MG63 (cell line): ENCODE measurements around the gene SHISAL2B. TPM values are rescaled to one million over a fixed set of nuclear protein-coding genes. Genes with fewer than 3 reads are reported as not detected.
"Not testable (repeated sequence)": the region's sequence is repeated elsewhere in the genome, so short reads cannot be mapped to it uniquely, and the experiment has no call there.

ENCODE experiments used
- DNase-seq: peaks from one replicate; pipeline ENCODE4 v3.0.0-alpha.2; 2020
- H3K27me3 ChIP-seq: fragments of 250-450 bp; sonication (Bioruptor Pico); 2 replicates; pipeline ENCODE4 v1.5.1; 2020; ENCODE audit warnings: mild to moderate bottlenecking, moderate library complexity
- H3K36me3 ChIP-seq: fragments of 250-450 bp; sonication (Bioruptor Pico); 2 replicates; pipeline ENCODE4 v1.5.1; 2020; ENCODE audit warnings: mild to moderate bottlenecking, moderate library complexity
- H3K4me3 ChIP-seq: fragments of 250-450 bp; sonication (Bioruptor Pico); 2 replicates; pipeline ENCODE4 v1.5.1; 2020; ENCODE audit warnings: mild to moderate bottlenecking, moderate library complexity
- H3K9me3 ChIP-seq: fragments of 250-450 bp; sonication (Bioruptor Pico); 2 replicates; pipeline ENCODE4 v1.5.1; 2020; ENCODE audit warnings: mild to moderate bottlenecking, moderate library complexity
- total RNA-seq: library from RNA; depleted of rRNA; stranded (reverse); fragments of >200 nt; shearing (Covaris generic); gene quantifications from 2 replicates; pipeline ENCODE4 v1.2.3, GENCODE V29; 2014; ENCODE audit warnings: low replicate concordance; rRNA removed

The SHISAL2B gene
- total RNA-seq = not detected in 2 replicates

DNA sequence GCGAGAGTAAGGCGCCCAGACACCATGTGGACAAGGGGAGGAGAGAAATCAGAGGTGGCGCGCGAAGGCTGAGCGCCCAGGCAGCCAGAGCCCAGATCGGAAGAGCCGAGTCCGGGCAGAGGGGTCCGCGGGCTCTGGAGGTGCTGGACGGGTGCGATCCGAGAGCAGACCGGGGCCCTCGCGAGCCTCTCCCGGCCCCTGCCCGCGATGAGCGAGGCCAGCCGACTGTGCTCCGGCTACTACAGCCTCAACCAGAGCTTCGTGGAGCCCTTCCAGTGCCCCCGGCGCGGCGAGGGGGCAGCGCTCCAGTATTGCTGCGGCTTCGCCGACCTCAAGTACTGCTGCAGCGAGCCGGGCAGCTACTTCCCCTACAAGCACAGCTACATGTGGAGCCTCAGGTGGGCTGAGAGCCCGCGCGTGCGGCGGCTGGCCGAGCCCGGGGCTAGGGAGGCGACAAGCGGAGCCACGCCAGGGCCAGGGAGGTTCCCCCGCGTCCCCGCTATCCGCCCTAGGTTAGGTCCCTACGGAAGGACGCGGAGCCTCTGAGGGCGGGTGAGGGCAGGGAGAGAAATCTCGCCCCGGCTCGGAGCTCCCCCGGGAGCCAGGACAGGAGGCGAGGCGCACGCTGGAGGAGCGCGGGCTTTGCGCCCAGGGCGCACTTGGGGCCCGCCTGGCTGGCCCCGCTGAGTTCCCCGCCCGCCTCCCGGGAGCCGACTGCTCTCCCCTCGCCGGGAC is at the start of gene SHISAL2B:
SHISAL2B (plus strand) TSS at position 87 of the 735 bp plus-strand sequence; CDS start at position 208, 121 bp downstream.
- no peaks in the 10 kb centered on the region for H3K36me3 ChIP-seq
- peak within 1 kb of the TSS; percentile 44 for H3K4me3 ChIP-seq
- peak; percentile 41 for DNase-seq
- H3K27me3 ChIP-seq = peaks cover 34% of the 10 kb centered on the region
- H3K9me3 ChIP-seq = no peaks in the 10 kb centered on the region

DNA sequence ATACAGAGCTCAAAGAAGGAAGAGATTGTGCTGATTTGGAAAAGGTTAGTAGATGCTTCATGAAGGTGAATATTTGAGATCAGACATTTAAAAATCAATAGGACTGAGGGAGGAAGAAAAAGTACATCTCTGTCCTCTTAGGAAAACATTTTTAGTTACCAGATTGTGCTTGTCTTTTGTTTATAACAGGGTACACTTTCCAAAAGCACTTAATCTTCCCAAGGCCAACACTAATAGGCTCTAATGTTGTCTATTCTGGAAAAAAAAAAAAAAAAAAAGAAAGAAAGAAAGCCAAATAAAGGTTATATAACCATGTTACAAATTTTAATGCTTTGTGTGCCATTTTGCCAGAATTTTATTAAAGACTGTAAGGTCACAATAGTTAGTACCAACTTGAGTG is 45.5 kb upstream of the SHISAL2B start:
- H3K9me3 ChIP-seq = no peaks in the 10 kb centered on the region
- no peaks in the 10 kb centered on the region for H3K27me3 ChIP-seq
- no peak for DNase-seq
- no peaks in the 10 kb centered on the region for H3K36me3 ChIP-seq
- no peak overlapping the region for H3K4me3 ChIP-seq

DNA sequence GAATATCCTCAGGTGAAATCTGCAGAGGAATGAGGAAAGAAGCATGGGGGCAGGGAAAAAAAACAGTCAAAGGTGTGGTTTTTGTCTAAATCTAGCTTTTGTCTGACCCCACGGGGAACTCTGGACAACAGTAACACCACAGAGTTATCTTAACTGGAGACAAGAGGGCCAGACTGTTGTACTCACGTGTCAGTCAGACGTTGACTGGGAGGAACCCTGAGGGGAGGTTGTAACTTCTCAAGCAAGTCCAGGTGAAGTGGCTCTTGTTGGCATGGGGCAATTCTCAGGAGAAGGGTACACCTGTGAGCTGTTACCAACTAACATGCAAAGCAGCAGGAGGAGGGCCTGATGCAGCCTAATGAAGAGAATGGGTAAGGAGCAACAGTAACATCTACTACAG is 44.1 kb upstream of the SHISAL2B start:
- Histone ChIP-seq H3K27me3 (no peaks in the 10 kb centered on the region), H3K9me3 (no peaks in the 10 kb centered on the region), H3K4me3 (no peak overlapping the region), H3K36me3 (no peaks in the 10 kb centered on the region)
- DNase-seq = no peak

- Histone ChIP-seq H3K4me3 (no peak overlapping the region), H3K36me3 (no peaks in the 10 kb centered on the region), H3K27me3 (no peaks in the 10 kb centered on the region), H3K9me3 (no peaks in the 10 kb centered on the region)
- DNase-seq = no peak
These were observed 40.8 kb upstream of the SHISAL2B start for GRCh38 chr5:64649512-64649911.

GRCh38 chr5:64653766-64654560 is 36.3 kb upstream of the SHISAL2B start:
- Histone ChIP-seq H3K9me3 (no peaks in the 10 kb centered on the region), H3K4me3 (no peak overlapping the region), H3K36me3 (no peaks in the 10 kb centered on the region), H3K27me3 (no peaks in the 10 kb centered on the region)
- no peak for DNase-seq

DNA sequence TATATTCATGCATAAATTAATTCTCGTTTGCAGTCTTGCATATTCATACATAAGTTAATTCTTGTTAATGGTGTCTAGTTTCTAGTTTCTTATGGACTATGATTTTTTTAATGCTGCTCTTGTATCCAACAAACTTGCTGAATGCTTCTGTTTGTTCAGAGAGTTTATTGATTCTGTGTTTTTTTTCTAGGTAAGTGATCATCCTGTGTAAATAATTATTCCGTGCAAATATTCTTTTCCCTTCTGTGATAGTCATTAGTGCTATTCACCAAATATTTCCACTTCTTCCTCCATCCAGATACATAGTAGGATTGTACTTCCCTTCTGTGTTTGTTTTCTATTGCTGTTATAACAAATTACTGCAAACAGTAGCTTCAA is 35.8 kb upstream of the SHISAL2B start:
- Histone ChIP-seq H3K4me3 (no peak overlapping the region), H3K9me3 (no peaks in the 10 kb centered on the region), H3K27me3 (no peaks in the 10 kb centered on the region), H3K36me3 (no peaks in the 10 kb centered on the region)
- no peak for DNase-seq

GRCh38 chr5:64655596-64655995 is 34.7 kb upstream of the SHISAL2B start:
- H3K36me3 ChIP-seq = no peaks in the 10 kb centered on the region

GRCh38 chr5:64659289-64659688 is 31.0 kb upstream of the SHISAL2B start:
- H3K36me3 ChIP-seq = no peaks in the 10 kb centered on the region
- no peaks in the 10 kb centered on the region for H3K27me3 ChIP-seq
- no peak overlapping the region for H3K4me3 ChIP-seq
- H3K9me3 ChIP-seq = no peaks in the 10 kb centered on the region
- no peak for DNase-seq

More at GRCh38 chr5:64655596-64655995, 34.7 kb upstream of the SHISAL2B start:
- no peaks in the 10 kb centered on the region for H3K9me3 ChIP-seq
- H3K27me3 ChIP-seq = no peaks in the 10 kb centered on the region
- no peak overlapping the region for H3K4me3 ChIP-seq
- DNase-seq = no peak

DNA sequence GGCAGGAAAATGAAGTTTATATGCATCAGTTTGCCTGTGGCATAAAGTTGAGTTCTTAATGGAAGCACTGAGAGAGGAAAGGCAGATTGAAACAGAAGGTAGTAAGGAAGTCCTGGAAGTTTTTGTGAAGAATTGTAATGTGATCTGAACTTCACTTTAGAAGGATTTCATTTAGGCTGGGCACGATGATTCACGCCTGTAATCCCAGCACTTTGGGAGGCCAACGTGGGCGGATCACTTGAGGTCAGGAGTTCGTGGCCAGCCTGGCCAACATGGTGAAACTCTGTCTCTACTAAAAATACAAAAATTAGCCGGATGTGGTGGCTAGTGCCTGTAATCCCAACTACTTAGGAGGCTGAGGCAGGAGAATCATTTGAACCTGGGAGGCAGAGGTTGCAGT is 27.1 kb upstream of the SHISAL2B start:
- not testable (repeated sequence) for H3K27me3 ChIP-seq, H3K4me3 ChIP-seq, H3K9me3 ChIP-seq, H3K36me3 ChIP-seq
- DNase-seq = peak; percentile 68

DNA sequence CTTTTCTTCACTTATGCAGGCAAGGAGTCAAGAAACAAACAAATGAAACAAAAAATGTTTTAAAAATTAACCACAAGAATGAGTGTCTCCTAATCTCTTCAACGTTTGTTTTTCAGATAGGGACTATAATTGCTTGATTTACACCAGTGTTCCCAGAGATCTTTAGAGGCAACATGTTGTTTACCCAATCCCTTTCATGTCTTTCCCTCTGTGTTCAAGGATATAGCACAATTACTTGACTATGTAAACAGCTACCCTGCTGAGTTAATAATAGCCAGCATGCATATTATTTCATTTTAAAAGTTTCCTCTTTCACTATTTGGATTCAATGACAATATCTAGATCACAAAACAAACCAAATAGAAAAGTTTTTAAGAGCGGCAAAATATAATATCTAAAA is 25.1 kb upstream of the SHISAL2B start:
- H3K36me3 ChIP-seq = no peaks in the 10 kb centered on the region
- H3K9me3 ChIP-seq = no peaks in the 10 kb centered on the region
- no peak for DNase-seq
- H3K4me3 ChIP-seq = no peak overlapping the region
- no peaks in the 10 kb centered on the region for H3K27me3 ChIP-seq

- H3K36me3 ChIP-seq = no peaks in the 10 kb centered on the region
- DNase-seq = peak; percentile 13
- H3K4me3 ChIP-seq = no peak overlapping the region
- H3K27me3 ChIP-seq = no peaks in the 10 kb centered on the region
- H3K9me3 ChIP-seq = no peaks in the 10 kb centered on the region
These were observed 24.2 kb upstream of the SHISAL2B start for GRCh38 chr5:64666078-64666477.

GRCh38 chr5:64667068-64667467 is 23.2 kb upstream of the SHISAL2B start:
- H3K27me3 ChIP-seq = no peaks in the 10 kb centered on the region
- no peaks in the 10 kb centered on the region for H3K9me3 ChIP-seq
- no peak for DNase-seq
- H3K36me3 ChIP-seq = no peaks in the 10 kb centered on the region
- no peak overlapping the region for H3K4me3 ChIP-seq

DNA sequence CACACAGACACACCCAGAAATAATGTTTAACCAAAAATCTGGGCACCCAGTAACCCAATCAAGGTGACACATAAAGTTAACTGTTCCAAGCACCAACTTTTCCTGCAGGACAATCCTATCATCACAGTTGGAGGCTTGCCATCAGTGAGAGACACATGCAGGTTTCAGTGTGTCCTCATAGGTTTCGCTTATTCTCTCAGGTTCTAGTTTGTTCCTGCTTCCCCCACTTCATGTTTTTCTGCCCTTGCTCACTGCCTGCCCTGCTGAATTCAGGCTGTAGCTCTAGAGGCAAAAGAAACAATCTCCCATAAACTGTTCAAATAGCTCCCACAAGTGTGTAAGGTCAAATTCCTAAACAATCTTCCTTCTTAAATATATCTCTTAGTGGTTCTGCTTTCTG is 20.0 kb upstream of the SHISAL2B start:
- Histone ChIP-seq H3K4me3 (no peak overlapping the region), H3K36me3 (no peaks in the 10 kb centered on the region), H3K27me3 (no peaks in the 10 kb centered on the region), H3K9me3 (no peaks in the 10 kb centered on the region)
- DNase-seq = no peak

- Histone ChIP-seq H3K4me3 (no peak overlapping the region), H3K9me3 (no peaks in the 10 kb centered on the region), H3K36me3 (no peaks in the 10 kb centered on the region), H3K27me3 (no peaks in the 10 kb centered on the region)
- no peak for DNase-seq
These were observed 18.6 kb upstream of the SHISAL2B start for GRCh38 chr5:64671678-64672077.

- no peaks in the 10 kb centered on the region for H3K9me3 ChIP-seq
- no peak for DNase-seq
- H3K27me3 ChIP-seq = no peaks in the 10 kb centered on the region; the same call in 1 of the 2 replicates
- no peaks in the 10 kb centered on the region for H3K36me3 ChIP-seq
- H3K4me3 ChIP-seq = no peak overlapping the region
These were observed 11.9 kb upstream of the SHISAL2B start for GRCh38 chr5:64678374-64678773.

- no peak overlapping the region for H3K4me3 ChIP-seq
- no peaks in the 10 kb centered on the region for H3K36me3 ChIP-seq
- no peaks in the 10 kb centered on the region; the same call in 1 of the 2 replicates for H3K27me3 ChIP-seq
- H3K9me3 ChIP-seq = no peaks in the 10 kb centered on the region
- no peak for DNase-seq
These were observed 10.0 kb upstream of the SHISAL2B start for GRCh38 chr5:64680289-64680688.

DNA sequence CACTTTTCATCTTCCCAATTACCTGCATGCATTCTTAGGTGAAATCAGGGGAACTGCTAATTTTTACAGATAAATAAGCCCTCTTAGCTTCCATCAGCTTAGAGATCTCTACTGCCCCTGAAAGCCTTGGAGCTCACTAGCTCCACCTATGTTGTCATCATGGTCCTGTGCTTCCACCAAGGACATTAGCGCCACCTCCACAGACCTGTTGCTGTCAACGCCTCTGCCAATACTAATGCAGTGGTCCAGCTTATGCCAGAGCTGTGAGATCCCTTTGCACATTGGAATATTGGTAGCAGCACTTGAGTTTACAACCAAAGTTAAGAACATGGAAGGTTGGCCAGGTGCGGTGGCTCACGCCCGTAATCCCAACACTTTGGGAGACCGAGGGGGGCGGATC is 7.7 kb upstream of the SHISAL2B start:
- H3K36me3 ChIP-seq = no peaks in the 10 kb centered on the region
- no peaks in the 10 kb centered on the region for H3K9me3 ChIP-seq
- H3K27me3 ChIP-seq = no peaks in the 10 kb centered on the region; the same call in 1 of the 2 replicates
- H3K4me3 ChIP-seq = no peak overlapping the region
- no peak for DNase-seq

DNA sequence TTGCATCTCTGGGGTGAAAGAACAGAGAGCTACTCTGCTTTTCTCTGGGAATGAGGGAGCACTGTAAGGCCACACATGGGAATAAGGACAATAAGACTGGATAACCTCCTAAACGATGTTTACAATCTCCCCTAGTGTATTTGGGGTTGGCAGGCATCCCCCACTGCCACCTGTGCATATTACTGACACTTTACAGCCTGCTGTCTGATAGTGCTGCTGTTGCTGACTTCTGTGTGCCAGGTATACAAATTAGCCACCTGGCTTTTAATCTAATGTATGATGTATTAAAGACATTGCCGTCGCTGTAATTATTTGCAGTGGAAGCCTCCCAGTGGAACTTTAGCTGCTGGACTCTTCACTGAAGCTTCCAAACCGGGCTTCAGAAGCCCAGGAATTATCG is 4.4 kb upstream of the SHISAL2B start:
- no peaks in the 10 kb centered on the region for H3K9me3 ChIP-seq
- peaks cover 22% of the 10 kb centered on the region for H3K27me3 ChIP-seq
- no peaks in the 10 kb centered on the region for H3K36me3 ChIP-seq
- no peak overlapping the region for H3K4me3 ChIP-seq
- no peak for DNase-seq
